Astrocyte (in vitro differentiated cells and primary cell): Measurements from ENCODE around the gene ASGR2. TPM values are rescaled to one million over a fixed set of nuclear protein-coding genes. Genes with fewer than 3 reads are reported as not detected.

ENCODE experiments used
- DNase-seq: peaks from one replicate; pipeline ENCODE4 v3.0.0-alpha.2; 2010; ENCODE audit warnings: low read depth
- FAIRE-seq: peaks from 2 replicates; lab custom pipeline; 2011; peaks lifted over from hg19 to GRCh38; lab: Jason Lieb, UNC
- H2AFZ ChIP-seq: 2 replicates; pipeline ENCODE4 v1.6.0; 2012; ENCODE audit warnings: low read depth, low read length, inconsistent platforms
- H3K27ac ChIP-seq: 2 replicates; pipeline ENCODE4 v1.5.1; 2011; ENCODE audit warnings: low read depth, low read length, inconsistent platforms
- H3K27me3 ChIP-seq: 2 replicates; pipeline ENCODE4 v1.6.0; 2011; ENCODE audit warnings: low read length, inconsistent platforms; ENCODE audit not compliant: insufficient read depth
- H3K36me3 ChIP-seq: 2 replicates; pipeline ENCODE4 v1.5.1; 2011; ENCODE audit warnings: low read length, inconsistent platforms; ENCODE audit not compliant: insufficient read depth
- H3K4me1 ChIP-seq: 2 replicates; pipeline ENCODE4 v1.5.1; 2011; ENCODE audit warnings: low read length, inconsistent platforms; ENCODE audit not compliant: insufficient read depth
- H3K4me2 ChIP-seq: 2 replicates; pipeline ENCODE4 v1.6.0; 2012; ENCODE audit warnings: low read length, inconsistent platforms
- H3K4me3 ChIP-seq: 2 replicates; pipeline ENCODE4 v1.5.1; 2011; ENCODE audit warnings: low read depth, mild to moderate bottlenecking, low read length, inconsistent platforms; ENCODE audit not compliant: insufficient read depth
- H3K79me2 ChIP-seq: 2 replicates; pipeline ENCODE4 v1.6.0; 2012; ENCODE audit warnings: mild to moderate bottlenecking, low read length, inconsistent platforms; ENCODE audit not compliant: insufficient read depth
- H3K9ac ChIP-seq: 2 replicates; pipeline ENCODE4 v1.6.0; 2012; ENCODE audit warnings: mild to moderate bottlenecking, low read length, inconsistent platforms
- H3K9me3 ChIP-seq: 2 replicates; pipeline ENCODE4 v1.5.1; 2012; ENCODE audit warnings: low read depth, mild to moderate bottlenecking, low read length, inconsistent platforms; ENCODE audit not compliant: insufficient read depth
- H4K20me1 ChIP-seq: 2 replicates; pipeline ENCODE4 v1.6.0; 2012; ENCODE audit warnings: low read length, inconsistent platforms; ENCODE audit not compliant: insufficient read depth
- H3K27ac Mint-ChIP-seq: one replicate; pipeline ENCODE4 v1.8.0; 2021; ENCODE audit warnings: mild to moderate bottlenecking, mixed read lengths; ENCODE audit not compliant: unreplicated experiment
- H3K27me3 Mint-ChIP-seq: one replicate; pipeline ENCODE4 v1.8.0; 2021; ENCODE audit warnings: low read depth, mixed read lengths; ENCODE audit not compliant: unreplicated experiment
- H3K36me3 Mint-ChIP-seq: one replicate; pipeline ENCODE4 v1.8.0; 2021; ENCODE audit warnings: low read depth, mixed read lengths; ENCODE audit not compliant: unreplicated experiment
- H3K4me1 Mint-ChIP-seq: one replicate; pipeline ENCODE4 v1.8.0; 2021; ENCODE audit warnings: low read depth, mixed read lengths; ENCODE audit not compliant: unreplicated experiment
- H3K4me3 Mint-ChIP-seq: one replicate; pipeline ENCODE4 v1.8.0; 2021; ENCODE audit warnings: mild to moderate bottlenecking, moderate library complexity, mixed read lengths; ENCODE audit not compliant: unreplicated experiment
- H3K9me3 Mint-ChIP-seq: one replicate; pipeline ENCODE4 v1.8.0; 2021; ENCODE audit warnings: mild to moderate bottlenecking, mixed read lengths; ENCODE audit not compliant: unreplicated experiment
- CTCF ChIP-seq: IDR thresholded peaks from 2 replicates; pipeline ENCODE4 v1.5.1; 2011; ENCODE audit warnings: low read depth, mild to moderate bottlenecking, inconsistent platforms, low read length, moderate library complexity; ENCODE audit not compliant: insufficient read depth
- EZH2 ChIP-seq: IDR thresholded peaks from 2 replicates; pipeline ENCODE4 v1.6.1; 2012; ENCODE audit warnings: mild to moderate bottlenecking, low read length, inconsistent platforms; ENCODE audit not compliant: insufficient read depth
- total RNA-seq: library from RNA; stranded (reverse); gene quantifications from 2 replicates; pipeline ENCODE4 v1.2.1, GENCODE V29; 2021

ASGR2 gene
- total RNA-seq, 1 donor from 2014 or later, result not detected

- no peak overlapping the region for H2AFZ ChIP-seq
- Mint-ChIP-seq H3K4me3 (no peak overlapping the region), H3K36me3 (peaks cover 1% of the 10 kb centered on the region), H3K4me1 (no peaks in the 10 kb centered on the region), H3K27ac (no peak overlapping the region), H3K9me3 (peaks cover 7% of the 10 kb centered on the region), H3K27me3 (peaks cover 13% of the 10 kb centered on the region)
- DNase-seq (no peak), FAIRE-seq (no peak)
- H3K4me1 ChIP-seq, result no peaks in the 10 kb centered on the region
- H3K4me3 ChIP-seq, result no peak overlapping the region
- no peak overlapping the region for H3K27ac ChIP-seq
- H3K9me3 ChIP-seq, result no peaks in the 10 kb centered on the region
- H3K36me3 ChIP-seq, result no peaks in the 10 kb centered on the region
- peaks cover 7% of the 10 kb centered on the region for H3K27me3 ChIP-seq
- no peak overlapping the region for H3K4me2 ChIP-seq
- TF ChIP-seq EZH2 (no peak), CTCF (no peak)
- no peaks in the 10 kb centered on the region for H3K79me2 ChIP-seq
- no peaks in the 10 kb centered on the region for H4K20me1 ChIP-seq
- no peak overlapping the region for H3K9ac ChIP-seq
Observed at GRCh38 chr17:7111784-7112509, 2.7 kb downstream of the ASGR2 start.

DNA sequence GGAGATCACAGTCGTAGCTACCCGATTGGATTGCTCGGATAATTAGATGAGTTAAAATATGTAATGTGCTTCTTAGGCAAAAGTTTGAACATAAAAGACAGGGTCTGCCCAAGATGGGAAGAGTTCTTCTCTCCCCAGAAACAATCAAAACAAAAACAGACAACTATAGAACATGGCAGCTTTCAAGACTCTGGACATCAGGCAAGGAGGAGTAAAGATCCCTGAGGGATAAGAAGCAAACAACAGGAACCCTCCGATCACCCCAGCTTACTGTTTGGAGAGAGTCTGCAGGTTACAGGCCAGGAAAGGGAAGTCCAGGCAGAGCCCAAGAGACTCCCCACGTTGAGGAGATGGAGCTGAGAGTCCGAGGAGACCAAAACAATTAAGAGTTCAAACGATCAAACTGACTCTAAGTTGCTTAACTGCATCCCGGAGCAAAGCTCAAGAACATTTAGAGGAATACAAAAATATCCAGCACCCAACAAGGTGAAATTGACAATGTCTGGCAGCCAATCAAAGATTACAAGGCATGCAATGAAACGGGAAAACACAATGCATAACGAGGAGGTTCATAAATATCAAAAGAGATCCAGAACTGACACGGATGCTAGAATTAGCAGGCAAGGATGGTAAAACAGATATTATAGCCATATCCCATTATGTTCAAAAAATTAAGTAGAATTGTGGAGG, 3.9 kb downstream of the ASGR2 start:
- no peak for DNase-seq
- TF ChIP-seq EZH2, result no peak
- TF ChIP-seq CTCF, result no peak
- Mint-ChIP-seq H3K4me1 (no peaks in the 10 kb centered on the region), H3K36me3 (peaks cover 1% of the 10 kb centered on the region), H3K4me3 (no peak overlapping the region), H3K27ac (no peak overlapping the region), H3K27me3 (peaks cover 13% of the 10 kb centered on the region), H3K9me3 (peaks cover 7% of the 10 kb centered on the region)
- H3K27ac ChIP-seq, result no peak overlapping the region
- no peak overlapping the region for H3K4me2 ChIP-seq
- H3K9me3 ChIP-seq, result no peaks in the 10 kb centered on the region
- H3K4me3 ChIP-seq, result no peak overlapping the region
- no peaks in the 10 kb centered on the region for H3K4me1 ChIP-seq
- H4K20me1 ChIP-seq, result no peaks in the 10 kb centered on the region
- no peak overlapping the region for H3K9ac ChIP-seq
- H2AFZ ChIP-seq, result no peak overlapping the region
- no peaks in the 10 kb centered on the region for H3K79me2 ChIP-seq
- no peak for FAIRE-seq
- no peaks in the 10 kb centered on the region for H3K36me3 ChIP-seq
- H3K27me3 ChIP-seq, result peaks cover under 1% of the 10 kb centered on the region
